Frontal cortex (tissue), 4 donors: ENCODE results near the gene WEE1. TPM values are rescaled to one million over a fixed set of nuclear protein-coding genes. Genes with fewer than 3 reads are reported as not detected.
"Not testable (repeated sequence)": the region's sequence is repeated elsewhere in the genome, so short reads cannot be mapped to it uniquely, and the experiment has no call there.

Source experiments
- DNase-seq, 2 donors: peaks; one replicate each; pipeline ENCODE4 v3.0.0; 2012; ENCODE audit warnings: low spot score in 2 of 2
- FAIRE-seq: peaks from 2 replicates; lab custom pipeline; 2012; peaks lifted over from hg19 to GRCh38; lab: Jason Lieb, UNC
- total RNA-seq: library from RNA; depleted of rRNA; stranded (reverse); fragments of >200 nt; gene quantifications from one replicate; pipeline ENCODE4 v1.2.3, GENCODE V29; 2014
- donor health status: control.
- donor health status: control.
- donor health status: control.

WEE1 gene
- total RNA-seq = 11.0 TPM

GRCh38 chr11:9573052-9573774 lies at the start of gene WEE1:
WEE1 (plus strand) TSS chr11:9573670; CDS start chr11:9573934, 264 bp downstream.
- FAIRE-seq = no peak

GRCh38 chr11:9524001-9524400 lies 49.5 kb upstream of the WEE1 start:
- no peak for FAIRE-seq
- no peak for DNase-seq

More at GRCh38 chr11:9573052-9573774, at the start of gene WEE1:
- DNase-seq = peak; percentile 97

DNA sequence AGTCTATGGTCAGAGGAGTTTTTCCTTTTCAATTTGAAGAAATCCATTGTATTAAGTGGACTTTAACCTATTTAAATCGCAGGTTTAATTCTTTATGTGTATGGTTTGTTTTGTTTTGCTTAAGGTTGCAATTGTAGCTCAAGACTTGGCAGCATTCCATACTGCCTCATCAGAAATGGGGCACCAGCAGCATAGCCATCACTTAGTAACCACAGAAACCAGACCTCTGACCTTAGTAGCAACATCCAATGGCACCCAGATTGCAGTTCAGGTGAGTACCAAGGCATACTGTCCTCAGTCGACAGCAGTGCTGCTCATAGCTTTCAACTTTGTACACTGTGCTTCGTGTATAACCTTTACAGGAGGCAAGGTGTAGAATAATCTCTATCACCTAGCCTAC lies 48.4 kb upstream of the WEE1 start:
- no peak for DNase-seq
- FAIRE-seq = no peak

DNA sequence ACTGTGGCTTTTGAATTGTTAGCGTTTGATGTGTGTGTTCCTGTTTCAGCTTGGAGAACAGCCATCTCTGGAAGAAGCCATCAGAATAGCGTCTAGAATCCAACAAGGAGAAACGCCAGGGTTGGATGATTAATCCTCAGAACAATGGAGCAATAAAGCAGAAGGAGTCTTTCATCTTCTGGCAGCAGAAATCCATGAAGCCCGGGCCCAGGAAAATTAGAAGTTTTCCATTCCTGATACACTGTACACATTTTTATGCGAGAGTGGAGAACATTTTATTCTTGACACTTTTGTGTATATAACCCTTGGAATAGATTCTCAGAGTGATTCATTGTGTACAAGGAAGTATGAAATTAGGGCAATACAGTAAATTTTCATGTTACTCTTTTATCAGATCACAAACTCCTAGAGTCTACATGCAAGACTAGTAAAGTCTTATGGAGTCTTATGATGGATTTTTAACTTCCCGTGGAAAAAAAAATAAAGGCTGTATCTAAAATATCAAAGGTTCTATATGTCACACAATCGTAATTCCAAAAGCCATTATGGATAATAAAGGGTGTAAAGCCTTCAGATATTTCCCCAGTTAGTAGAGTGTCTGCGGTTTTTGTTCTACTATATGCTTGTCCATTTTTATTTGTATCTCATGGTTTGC lies 45.9 kb upstream of the WEE1 start:
- DNase-seq (peak in 1 of 2 donors; percentile 27), FAIRE-seq (no peak)

DNA sequence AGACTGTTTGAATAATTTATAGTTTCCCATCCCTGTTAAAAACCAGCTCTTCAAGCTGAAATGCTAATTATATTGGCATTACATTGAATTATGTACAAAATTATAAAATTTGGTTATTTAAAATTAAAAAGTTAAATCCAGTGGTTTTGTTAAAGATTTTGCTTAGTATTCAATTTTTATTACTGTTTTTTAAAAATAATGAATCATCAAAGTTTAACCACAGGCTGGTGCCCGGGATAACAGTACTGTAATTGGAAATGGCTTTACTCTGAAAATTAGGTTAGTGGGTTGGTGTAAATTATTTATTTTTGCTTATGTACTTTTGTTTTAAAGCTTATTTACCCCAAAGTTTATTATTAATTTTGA lies 45.4 kb upstream of the WEE1 start:
- no peak for FAIRE-seq

GRCh38 chr11:9528573-9529333 lies 44.7 kb upstream of the WEE1 start:
- no peak for DNase-seq
- FAIRE-seq = no peak

More for the DNA sequence above, 45.4 kb upstream of the WEE1 start:
- no peak for DNase-seq

GRCh38 chr11:9529334-9529650 lies 44.2 kb upstream of the WEE1 start:
- DNase-seq (no peak), FAIRE-seq (no peak)

- FAIRE-seq = no peak
These were observed 43.3 kb upstream of the WEE1 start for GRCh38 chr11:9530020-9530621.

GRCh38 chr11:9530901-9531625 lies 42.4 kb upstream of the WEE1 start:
- no peak for DNase-seq
- FAIRE-seq = no peak

More at GRCh38 chr11:9530020-9530621, 43.3 kb upstream of the WEE1 start:
- no peak for DNase-seq

DNA sequence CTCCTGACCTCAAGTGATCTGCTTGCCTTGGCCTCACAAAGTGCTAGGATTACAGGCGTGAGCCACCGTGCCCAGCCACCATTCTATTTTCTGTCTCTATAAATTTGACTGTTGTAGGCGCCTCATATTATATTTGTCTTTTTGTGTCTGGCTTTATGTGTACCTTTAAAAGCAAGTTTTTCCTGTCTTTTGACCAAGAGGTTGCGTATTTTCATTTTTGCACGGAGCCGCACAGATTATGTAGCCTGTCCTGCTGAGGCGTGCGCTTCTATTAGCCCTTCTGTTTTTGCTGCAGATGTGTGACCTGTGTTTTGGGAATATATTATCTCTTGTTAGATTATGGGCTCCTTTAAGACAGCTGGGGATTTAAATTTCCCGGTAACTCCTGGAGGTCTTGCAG lies 40.4 kb upstream of the WEE1 start:
- FAIRE-seq = no peak
- DNase-seq = no peak

- DNase-seq (no peak), FAIRE-seq (no peak)
These were observed 39.6 kb upstream of the WEE1 start for GRCh38 chr11:9533736-9534473.

- DNase-seq (no peak), FAIRE-seq (no peak)
These were observed 38.2 kb upstream of the WEE1 start for GRCh38 chr11:9535189-9535781.

- no peak for DNase-seq
- no peak for FAIRE-seq
These were observed 34.9 kb upstream of the WEE1 start for GRCh38 chr11:9538548-9538947.

DNA sequence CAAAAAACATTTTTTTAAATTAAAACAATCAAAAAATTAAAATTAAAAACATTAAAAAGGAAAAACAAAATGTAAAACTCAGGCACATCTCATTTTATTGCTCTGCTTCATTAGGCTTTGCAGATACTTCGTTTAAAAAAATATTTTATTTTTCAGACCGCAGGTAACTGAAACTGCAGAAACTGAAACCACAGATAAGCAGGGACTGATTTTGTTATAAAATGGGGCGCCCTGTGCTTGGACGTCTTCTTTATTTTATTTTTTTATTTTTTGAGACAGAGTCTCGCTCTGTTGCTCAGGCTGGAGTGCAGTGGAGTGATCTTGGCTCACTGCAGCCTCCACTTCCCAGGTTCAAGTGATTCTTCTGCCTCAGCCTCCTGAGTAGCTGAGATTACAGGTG lies 24.3 kb upstream of the WEE1 start:
- FAIRE-seq, DNase-seq: not testable (repeated sequence)

DNA sequence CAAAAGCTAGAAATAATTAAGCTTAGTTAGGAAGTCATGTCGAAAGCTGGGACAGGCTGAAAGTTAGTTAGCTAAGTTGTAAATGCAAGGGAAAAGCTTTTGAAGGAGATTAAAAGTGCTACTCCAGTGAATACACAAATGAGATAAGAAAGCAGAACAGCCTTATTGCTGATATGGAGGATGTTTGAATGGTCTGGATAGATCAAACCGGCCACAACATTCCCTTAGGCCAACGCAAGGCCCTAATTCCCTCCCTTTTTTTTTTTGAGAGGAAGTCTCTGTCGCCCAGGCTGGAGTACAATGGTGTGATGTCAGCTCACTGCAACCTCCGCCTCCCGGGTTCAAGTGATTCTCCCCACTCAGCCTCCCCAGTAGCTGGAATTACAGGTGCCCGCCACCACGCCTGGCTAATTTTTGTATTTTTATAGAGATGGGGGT lies 23.3 kb upstream of the WEE1 start:
- DNase-seq (no peak), FAIRE-seq (no peak)

GRCh38 chr11:9561279-9561982 lies 12.0 kb upstream of the WEE1 start:
- FAIRE-seq (no peak), DNase-seq (no peak)

DNA sequence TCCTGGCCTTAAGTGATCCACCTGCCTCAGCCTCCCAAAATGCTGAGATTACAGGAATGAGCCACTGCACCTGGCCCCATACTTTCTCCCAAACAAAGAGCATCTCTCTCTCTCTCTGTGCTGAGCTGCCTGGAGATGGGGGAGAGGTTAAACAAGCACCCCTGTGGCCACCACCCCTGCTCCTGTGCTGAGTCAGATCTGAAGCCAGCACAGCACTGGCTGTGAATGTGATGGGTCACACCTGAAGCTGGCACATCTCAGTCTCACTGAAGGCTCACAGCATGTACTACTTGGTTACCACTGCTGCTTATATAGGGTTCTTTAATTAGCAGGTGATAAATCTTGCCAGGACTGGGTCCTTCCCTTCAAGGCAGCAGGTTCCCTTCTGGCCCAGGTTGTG lies 10.8 kb upstream of the WEE1 start:
- FAIRE-seq = no peak

GRCh38 chr11:9563196-9563730 lies 10.2 kb upstream of the WEE1 start:
- FAIRE-seq = no peak
- no peak for DNase-seq

More for the DNA sequence above, 10.8 kb upstream of the WEE1 start:
- no peak for DNase-seq
